Right renal cortex interstitium (tissue), 3 donors: ENCODE data around the gene MICU1. TPM values are rescaled to one million over a fixed set of nuclear protein-coding genes. Genes with fewer than 3 reads are reported as not detected.
"Not testable (repeated sequence)": the region's sequence is repeated elsewhere in the genome, so short reads cannot be mapped to it uniquely, and the experiment has no call there.

Source experiments
- DNase-seq, 3 donors: peaks; one replicate each; pipeline ENCODE4 v3.0.0-alpha.2; 2013; ENCODE audit warnings: low read depth in 3 of 3, low spot score in 2 of 3
- polyA plus RNA-seq, 3 donors: library from polyadenylated mRNA; unstranded; fragments of 120-200 nt; gene quantifications; one replicate each; pipeline ENCODE4 v1.2.1, GENCODE V29; 2013; ENCODE audit not compliant: insufficient read length in 3 of 3

Gene MICU1
- polyA plus RNA-seq, 3 donors = 81.8 to 96.0 (median 92.6) TPM

- DNase-seq = no peak
Measured at GRCh38 chr10:72355214-72355555, 270.7 kb downstream of the MICU1 start.

DNA sequence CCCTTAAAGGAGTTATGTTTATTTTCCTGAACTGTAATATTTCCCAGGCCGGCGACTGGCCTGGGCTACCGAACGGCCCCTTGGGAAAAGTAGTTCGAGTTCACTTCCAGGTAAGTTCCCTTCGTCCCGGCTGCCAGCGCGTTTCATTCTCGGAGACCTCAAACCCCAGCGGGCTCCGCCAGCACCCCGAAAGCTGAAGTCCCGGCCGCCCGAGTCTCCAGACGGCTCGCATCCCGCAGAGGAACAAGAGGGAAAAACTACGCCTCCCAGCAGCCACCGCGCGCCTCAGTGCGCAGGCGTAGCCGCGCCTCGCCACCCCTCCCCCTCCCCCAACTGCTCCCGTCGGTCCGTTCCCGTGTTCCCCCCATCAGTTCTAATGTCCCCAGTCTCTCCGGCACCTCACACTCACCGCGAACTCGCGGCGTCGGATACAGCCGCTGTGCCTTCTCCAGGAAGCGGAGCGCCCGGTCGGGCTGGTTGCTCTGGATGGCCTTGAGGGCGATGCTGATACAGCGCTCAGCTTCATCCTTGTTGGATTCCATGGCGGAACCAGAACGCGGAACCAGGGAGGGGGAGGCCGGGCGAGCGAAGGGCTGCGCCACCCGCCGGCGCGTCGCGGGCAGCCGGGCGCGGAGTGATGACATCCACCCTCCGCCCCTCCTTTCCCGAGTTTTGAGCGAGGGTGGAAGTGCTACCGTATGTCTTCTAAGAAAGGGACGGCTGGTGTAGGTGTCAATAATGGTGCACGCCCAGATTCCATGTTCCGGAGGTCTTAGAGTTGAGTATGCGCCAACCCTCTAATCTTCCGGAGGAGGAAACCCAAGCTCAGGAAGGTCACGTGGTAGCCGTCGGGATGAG, 271.3 kb downstream of the MICU1 start, which contains the start of gene DNAJB12:
Gene DNAJB12, minus strand, starts transcription at position 564 of the 858 bp plus-strand sequence. Its CDS starts 22 bp downstream, at position 542.
- DNase-seq = peak; percentile 90 to 94 (median 92)

GRCh38 chr10:72353965-72354355, 271.9 kb downstream of the MICU1 start:
- DNase-seq = no peak

GRCh38 chr10:72353028-72353964, 272.6 kb downstream of the MICU1 start:
- DNase-seq = no peak

DNA sequence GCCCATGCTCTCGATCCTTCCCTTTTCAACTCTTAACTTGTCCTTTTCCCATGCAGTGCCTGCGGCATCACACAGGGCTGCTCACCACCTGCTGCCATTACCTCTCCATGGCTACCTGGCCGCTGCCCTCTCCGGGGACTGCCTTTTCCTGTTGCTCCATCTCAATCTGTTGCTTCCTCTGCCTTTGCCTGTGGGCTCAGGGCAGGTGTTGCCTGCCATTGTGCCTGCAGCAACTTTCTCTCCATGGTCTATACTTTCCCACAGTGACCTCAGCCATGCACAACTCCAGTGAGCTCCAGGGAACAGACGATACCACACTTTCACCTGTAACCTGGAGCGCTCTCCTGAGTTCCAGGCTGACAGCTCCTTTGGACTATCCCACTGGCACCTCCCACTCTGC, 274.4 kb downstream of the MICU1 start:
- no peak for DNase-seq

GRCh38 chr10:72349438-72349837, 276.4 kb downstream of the MICU1 start:
- DNase-seq = no peak

DNA sequence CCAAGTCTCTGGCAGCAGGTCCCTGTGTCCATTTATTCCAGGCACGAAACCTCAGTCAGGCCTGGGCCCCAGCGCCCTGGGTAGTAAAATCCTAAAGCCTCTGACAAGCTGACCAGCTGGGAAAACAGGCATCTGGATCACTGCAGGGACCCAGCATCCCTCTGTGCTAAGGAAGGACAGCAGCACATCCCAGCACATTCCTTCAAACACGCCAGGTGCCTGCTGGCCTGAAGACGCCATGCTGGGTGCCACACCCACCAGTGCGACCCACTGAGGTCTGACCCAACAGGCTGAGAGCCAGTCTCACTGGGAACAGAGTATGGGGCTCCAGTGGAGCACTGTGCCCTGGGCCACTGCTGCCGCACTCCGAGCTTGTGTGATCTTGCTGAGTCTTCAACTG, 277.6 kb downstream of the MICU1 start:
- DNase-seq = no peak

GRCh38 chr10:72346117-72346516, 279.8 kb downstream of the MICU1 start:
- not testable (repeated sequence) for DNase-seq

DNA sequence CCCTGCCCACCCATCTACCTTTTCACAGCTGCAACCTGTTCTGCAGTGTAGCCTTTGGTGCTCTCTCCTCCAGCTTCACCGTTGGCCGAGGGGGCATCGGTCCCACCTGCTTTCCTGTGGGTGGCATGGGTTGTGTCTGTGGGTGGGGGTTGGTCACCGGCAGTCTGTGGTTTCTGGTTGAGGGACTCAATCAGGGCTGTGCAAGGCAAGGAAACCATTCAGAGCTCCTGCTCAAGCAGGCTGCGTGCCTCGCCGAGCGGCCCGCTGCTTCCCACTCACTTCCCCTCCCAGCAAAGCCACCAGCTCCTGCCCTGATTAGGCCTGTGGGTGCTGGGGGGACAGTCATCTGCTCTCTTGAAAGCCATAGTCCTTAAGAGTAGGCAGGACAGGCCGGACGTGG, 280.9 kb downstream of the MICU1 start:
- no peak for DNase-seq

GRCh38 chr10:72342911-72343310, 283.0 kb downstream of the MICU1 start:
- DNase-seq = no peak

GRCh38 chr10:72340510-72341261, 285.2 kb downstream of the MICU1 start:
- no peak for DNase-seq

DNA sequence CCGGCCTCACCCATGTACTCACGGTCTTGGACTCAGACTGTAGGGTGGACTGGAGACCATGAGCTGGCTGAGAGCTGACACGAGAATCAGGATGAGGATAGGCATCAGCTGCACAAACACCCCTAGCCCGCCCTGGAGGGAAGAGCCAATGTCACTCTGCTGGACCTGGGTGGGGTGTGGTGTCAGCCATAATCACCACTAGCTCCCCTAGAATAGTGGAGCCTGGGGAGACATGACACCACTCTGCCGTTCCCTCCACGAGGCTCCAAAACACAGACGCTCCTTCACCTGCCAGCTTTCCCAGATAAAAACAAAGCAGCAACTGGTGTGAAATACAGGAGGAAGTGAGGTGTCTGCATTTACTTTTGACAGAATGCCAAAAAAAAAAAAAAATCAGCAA, 287.7 kb downstream of the MICU1 start:
- no peak for DNase-seq

DNA sequence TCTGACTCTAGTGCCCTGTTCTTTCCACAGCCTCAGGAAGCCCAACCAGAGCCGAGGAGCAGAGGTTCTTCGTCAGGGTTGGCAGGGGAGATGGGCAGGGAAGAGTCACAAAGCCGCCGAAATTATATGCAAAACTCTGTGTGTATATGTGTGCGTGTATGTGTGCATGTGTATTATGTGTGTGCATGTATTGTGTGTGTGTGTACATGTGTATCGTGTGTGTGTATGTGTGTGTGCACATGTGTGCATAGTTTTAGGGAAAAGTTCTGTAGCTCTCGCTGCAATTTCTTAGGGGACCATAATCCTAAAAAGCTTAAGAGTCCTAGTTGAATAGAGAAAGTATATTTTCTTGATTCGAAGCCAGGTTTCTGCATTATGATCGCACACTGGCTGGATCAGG, 288.2 kb downstream of the MICU1 start:
- no peak for DNase-seq

DNA sequence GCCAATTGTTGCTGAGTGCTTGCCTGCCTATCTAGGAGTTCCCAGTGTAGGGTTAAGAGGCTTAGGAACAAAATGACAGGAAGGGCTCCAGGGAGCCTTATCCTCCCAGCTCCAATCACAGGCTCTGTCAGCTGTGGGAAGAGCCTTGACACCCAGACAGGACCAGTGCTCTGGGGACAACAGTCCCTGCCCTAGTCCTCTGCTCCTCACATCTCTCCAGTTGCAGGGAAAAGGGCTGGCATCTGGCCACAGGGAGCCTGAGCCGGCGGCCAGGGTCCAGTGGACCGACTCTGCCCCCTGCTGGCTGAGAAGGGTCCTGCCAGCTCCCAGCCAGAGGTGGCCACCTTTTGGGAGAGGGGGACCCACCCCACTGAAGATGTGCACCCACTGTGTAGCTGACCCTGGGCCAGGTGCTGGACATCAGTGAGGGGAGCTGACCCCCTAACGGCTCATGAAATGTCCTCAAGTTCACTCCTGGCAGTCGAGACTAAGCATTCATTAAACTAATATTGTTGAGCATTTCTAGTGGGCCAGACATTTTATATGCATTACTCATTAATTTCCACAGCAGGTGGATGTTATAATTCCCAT, 288.7 kb downstream of the MICU1 start:
- no peak for DNase-seq

DNA sequence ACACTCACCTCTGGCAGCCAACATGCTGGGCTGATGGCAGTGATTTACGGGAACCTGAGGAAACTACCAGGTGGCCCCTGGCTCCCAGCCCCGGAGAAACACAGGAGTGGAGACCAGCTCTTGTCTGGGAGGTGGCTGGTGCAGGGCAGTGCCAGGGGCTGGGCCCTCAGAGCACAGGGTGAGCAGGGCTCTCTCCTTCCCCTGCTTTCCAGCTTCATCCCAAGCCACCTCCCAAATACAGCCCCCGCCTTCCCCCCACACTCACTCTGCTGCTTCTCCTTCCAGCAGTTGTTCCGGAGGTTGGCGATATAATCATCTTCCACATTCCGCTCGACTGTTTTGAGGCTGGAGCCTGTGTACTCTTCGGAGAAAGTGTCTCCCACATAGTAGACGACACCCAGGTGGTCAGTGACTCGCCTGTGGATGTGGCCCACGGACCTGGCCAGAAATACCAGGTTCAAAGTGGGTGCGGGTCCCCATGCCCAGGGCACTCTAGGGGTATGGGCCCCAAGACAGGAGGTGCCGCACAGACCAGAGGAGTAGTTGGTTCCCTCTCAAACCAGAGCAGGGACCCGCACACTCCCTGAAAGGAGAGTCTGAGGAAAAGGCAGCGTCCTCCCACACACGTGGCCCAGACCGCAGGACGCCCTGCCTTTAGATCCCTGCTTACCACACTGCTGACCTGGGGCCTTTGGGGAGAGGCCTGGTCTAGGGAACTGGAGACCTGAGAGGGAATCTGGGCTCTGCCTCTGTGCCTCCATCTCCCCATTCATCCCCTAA, 289.4 kb downstream of the MICU1 start:
- no peak for DNase-seq

- no peak for DNase-seq
Measured at GRCh38 chr10:72335394-72336258, 290.3 kb downstream of the MICU1 start.

DNA sequence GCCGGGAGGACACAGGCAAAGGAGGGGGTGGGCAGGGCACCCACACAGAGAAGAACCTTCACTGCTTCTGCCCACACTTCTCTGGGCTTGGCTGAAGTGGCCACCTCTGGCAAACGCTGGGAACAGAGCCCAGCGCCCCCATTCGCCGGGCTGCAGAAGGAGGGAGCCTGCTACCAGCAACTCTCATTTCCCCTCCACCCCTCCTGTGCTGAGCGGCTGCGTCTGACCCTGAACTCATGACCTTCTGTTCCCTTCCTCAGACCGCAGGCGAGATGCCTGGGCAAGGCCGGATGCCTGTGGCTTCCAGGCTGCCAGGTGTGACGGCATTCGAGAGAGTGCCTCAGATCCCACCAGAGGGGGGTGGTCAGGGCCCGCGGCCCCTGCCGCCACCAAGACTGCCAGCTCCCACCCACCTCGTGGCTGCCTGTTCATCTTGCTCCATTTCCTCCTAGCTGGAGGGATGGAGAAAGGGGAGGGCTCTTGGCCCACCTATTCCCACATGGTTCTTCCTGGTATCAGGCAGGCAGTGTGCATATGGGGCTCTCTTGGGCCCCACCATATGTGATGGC, 291.0 kb downstream of the MICU1 start:
- no peak for DNase-seq

DNA sequence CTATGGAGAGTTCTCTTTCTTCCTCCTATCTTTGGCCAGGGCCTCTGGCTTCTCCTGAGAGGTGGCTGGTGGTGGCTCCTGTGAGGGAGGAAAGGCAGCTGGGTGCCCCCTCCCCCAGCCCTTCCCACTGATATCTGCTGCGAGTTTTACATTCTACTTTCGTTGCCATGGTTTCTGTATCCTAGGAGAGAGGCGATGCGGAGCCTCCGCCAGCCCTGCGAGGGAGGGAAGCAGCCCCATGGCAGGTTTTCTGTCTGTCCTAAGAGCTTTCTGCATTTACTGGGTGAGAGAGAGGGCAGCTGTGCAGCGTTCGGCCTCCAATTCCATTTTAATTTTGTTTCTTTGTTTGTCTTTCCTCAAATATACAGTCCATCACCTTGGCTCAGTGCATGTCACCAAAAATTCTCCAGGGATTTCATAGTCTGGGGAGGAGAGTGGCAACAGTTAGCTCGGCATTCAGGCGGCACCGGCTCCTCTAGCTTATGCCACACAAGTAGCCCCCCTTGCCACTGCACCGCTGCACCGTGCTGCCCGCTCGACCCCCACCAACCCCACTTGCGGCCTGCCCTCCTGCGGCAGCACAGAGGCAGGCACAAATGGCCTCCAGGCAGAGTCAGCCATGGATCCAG, 291.6 kb downstream of the MICU1 start:
- no peak for DNase-seq
